Keratinocyte (primary cell): ENCODE data around the gene TRAF3IP3.

ENCODE experiments used
- CTCF ChIP-seq, 3 experiments: IDR thresholded peaks in 1 of 3; conservative IDR thresholded peaks in 1 of 3; optimal IDR thresholded peaks in 1 of 3; 2 replicates in 2 of 3; 3 replicates in 1 of 3; pipeline versions ENCODE3 to v1.5.1; 2011; ENCODE audit warnings: low read length in 3 of 3, mild to moderate bottlenecking in 3 of 3, moderate library complexity in 2 of 3, control low read depth in 1 of 3, inconsistent platforms in 1 of 3; ENCODE audit not compliant: insufficient read depth in 2 of 3; ENCODE audit errors: extremely low read depth in 1 of 3
- EZH2 ChIP-seq: IDR thresholded peaks from one replicate; pipeline ENCODE4 v1.6.1; 2012; ENCODE audit warnings: inconsistent platforms, mild to moderate bottlenecking, low read length, moderate library complexity

GRCh38 chr1:209777587-209777986, 21.7 kb downstream of the TRAF3IP3 start:
- TF ChIP-seq CTCF (optimal IDR thresholded peaks at IDR 0.05 in 1 of 3, IDR thresholded peaks at IDR 0.05 in 1 of 3, conservative IDR thresholded peaks at IDR 0.05 in 1 of 3; ENCODE audit: extremely low read depth in 1 of 3, insufficient read depth in 2 of 3, low read length in 3 of 3) (no peak), EZH2 (no peak)
